SHP77 treated with DMSO at 0.1 percent for 48 hours (cell line): ENCODE data around the gene NRXN3.

Experiments
- DNase-seq: peaks from one replicate; lab custom pipeline; 2025; lab: John Stamatoyannopoulos, UW

The NRXN3 gene

DNA sequence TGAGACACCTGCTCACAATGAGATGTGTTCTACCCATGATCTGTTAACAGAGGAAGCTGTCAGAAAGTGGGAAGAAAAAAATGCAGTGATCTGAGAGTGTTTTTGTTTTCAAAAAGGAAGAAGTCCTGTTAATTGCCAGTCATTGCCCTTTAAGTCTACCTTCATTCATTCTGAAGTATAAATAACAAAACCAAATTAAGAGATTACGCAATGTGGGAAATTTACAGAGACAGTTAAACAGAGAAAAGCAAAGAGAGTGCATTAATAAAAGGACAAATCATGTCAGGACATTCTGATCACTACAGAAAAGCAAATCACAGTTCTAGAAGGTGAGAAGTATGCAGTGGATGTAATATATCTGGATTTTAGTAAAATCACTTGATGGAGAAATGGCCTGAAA is 154.2 kb downstream of the NRXN3 start:
- no peak for DNase-seq

DNA sequence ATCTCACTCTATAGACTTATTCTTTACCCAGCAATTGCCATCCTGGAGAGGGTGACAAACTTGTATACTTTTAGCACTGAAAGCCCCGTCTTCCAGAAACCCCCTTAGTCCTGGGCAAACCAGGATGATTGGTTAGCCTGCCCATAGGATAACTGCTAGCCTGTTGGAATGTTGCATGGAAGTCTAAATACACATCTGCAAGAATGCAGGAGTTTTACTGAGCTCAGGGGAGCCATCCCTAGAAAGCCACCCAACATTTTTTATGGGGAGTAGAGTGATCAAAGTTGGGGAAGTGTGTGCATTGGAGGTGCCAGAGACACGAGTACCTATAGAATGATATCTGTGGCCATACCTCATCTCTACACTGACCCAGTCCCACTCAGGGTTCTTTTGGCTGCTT is 155.7 kb downstream of the NRXN3 start:
- no peak for DNase-seq

DNA sequence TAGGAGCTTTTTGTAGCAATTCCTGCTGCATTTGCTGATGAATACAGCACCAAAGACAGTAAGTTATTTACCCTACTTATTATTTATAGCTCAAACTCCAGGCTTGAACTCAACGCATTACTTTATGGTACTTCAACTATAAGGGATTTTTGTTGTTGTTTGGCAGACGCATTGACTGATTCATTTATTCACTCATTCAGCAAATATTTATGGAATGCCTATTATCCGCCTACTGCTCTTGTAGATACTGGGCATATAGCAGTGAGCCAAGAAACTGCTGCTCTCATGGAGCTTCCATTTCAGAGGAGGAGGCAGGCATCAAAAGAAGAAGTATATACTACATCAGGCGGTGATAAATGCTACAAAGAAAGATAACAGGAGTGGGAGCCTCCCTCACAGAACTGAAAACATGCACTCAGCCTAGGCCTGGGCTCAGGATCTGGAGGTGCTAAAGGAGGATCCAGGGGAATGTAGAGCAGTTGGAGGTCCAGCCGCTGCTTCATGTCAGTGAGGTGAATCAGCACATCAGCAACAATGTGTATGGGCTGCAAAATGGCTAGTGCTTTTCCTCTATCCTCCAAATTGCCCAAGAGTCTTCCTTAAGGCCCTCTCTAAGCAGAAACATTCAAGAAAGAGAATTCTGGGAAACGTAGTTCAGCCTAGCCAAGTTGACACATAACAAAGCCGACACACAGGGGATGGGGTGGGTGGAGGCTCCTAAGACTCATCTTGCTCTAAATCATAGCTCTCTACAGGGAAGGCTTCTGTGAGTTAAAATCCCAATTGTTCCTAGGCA is 157.5 kb downstream of the NRXN3 start:
- DNase-seq = no peak

DNA sequence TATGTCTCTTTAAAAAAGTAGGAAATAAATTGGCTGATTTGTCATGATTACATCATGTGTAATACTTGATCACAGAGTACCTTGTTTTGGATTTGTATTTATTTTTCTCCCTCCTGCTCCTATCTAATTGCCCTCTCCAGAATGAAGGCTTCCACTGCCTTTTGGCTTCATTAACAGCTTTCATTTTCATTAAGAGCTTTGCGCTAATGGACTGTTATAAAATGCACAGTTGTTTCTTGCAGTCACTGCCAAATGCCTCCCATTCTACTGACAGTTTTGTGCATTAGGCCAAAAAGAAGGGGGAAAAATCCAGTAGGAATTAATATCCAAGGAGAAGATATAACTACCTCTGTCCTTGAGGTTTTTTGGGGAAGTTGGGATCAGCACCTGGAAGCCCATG is 159.2 kb downstream of the NRXN3 start:
- DNase-seq = no peak

DNA sequence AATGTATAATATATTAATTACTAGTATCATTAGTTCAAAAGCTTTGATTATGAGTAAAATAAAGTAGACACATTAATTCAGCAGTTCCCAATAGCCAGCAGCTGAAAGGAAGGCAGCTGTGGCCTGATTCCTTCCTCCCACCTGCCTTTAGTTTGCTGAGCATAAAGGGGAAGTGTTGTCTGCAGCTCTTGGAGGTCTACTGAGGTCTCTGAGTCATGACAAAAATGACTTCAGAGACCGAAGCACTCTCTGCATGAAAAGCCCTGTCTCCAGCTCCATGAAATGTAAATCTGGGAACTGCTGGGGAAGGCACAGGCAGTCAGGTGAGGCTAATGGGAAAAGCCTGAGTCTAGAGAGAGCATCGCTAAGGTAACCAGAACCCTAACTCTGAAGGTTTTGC is 165.4 kb downstream of the NRXN3 start:
- no peak for DNase-seq

DNA sequence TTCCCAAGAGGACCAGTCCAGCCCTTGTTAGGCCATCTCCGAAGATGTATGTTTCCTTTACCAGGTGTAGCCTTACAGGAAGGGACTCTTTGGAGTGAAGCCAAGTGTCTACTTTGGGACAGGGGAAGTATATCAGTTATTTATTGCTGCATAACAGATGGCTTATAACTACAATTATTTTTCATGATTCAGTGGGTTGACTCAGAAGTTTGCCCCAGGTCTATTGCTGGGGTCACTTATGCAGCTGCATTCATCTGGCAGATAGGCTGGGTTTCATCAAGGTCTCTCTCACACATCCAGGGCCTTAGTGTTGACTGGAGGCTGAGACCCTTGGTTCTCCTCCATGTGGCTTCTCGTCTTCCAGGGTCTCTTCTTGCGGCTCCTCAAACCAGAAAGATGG is 170.1 kb downstream of the NRXN3 start:
- no peak for DNase-seq

DNA sequence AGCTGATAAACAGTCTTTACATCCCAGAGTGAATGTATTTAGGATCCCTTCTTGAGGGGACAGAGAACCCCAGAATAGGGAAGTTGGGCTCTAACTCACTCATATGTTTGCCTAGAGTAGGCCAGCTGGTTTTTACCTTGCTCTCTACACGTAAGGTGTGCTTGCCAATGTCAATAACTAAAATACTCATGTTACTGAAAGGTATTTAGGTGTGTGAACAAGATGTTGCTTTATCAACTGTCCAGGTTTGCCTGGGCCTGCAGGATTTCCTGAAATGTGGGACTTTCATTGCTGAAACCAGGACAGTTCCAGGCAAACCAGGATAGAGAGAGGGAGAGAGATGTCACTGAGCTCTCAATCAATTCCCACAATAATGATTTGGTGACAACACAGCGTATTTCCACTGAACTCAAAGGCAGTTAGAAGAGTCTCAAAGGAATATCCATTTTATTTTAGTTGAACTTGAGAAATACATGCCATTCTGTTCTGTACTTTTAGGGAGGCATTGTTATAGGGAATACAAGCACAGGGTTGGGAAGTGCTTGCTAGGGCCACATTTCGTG is 171.7 kb downstream of the NRXN3 start:
- no peak for DNase-seq

DNA sequence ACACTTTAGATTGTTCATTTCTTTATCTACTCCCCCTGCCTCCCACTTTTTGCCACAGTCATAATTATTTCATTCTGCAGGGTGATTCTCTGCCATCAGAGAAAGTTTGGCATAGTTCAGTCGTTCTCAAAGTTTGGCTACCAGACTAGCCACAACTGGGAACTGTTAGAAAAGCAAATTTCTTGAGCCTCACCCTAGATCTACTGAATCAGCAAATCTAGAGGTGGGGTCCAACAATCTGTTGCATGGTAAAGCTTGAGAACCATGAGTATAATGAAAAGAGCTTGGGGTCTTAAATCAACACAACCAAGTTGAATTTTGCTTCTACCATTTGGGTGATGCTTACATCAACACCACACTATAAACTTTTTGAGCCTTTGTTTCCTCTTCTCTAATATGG is 172.7 kb downstream of the NRXN3 start:
- DNase-seq = no peak

DNA sequence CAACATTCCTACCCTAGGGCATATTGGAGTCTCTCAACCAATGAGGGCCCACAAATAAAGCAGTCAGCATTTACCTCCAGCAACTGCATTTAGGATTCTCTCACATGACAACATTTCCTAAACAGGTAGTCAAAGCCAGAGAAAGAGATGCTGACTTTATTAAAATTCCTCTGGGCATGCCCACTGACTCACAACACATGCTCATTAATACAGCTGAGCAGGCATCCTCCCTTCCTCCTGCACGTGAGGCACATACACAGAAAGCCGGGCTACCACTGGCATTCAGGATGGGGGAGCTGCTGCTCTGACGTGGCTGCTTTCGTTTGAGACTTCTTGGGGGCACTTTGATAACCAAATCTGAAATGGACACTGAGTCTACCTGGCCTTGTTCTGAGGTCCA is 174.1 kb downstream of the NRXN3 start:
- DNase-seq = no peak

DNA sequence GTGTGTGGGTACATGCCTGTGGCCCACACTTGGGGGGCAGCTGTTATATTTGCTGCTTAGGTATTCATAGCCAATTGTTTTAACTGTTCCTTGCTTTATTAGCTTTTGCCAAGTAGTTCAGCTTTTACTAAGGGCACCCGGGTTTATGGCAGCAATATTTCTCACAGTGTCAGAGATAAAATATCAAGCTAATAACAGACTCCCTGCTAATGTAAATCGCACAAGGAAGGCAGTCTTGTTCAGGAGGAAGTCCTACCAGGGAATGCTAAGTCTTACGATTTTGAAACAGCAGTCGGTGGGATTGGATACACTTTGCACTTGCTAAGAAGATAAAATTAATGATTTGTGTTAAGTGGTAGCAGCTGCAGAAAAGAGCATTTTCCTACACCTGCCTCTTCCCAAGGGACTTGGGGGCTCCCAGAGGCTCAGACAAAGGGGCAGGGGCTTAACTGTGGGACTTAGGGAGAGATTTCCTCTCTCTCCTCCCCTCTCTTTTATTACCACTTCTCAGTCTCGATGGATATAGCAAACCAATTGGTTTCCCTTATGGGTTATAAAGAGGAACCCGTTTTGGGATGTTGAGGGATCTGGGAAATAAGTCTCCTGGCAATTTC is 175.1 kb downstream of the NRXN3 start:
- no peak for DNase-seq

DNA sequence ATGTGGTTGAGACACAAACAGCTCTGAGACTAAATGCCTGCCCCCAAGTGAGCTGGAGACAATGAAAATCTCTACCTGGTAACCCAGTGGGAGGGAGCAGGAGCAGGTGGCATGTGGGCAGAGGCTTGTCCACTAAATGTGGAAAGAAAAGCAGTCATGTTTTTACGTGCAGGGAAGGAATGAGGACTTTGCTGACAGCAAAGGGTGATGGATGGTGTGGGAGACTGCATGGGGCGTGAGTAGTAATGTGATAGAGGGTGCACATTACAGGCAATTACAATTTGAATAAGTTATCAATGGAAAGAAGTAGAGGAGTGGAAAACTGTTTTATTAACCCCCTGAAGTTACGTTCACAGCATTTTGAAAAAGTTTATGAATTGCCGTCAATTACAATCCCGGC is 176.6 kb downstream of the NRXN3 start:
- DNase-seq = no peak

DNA sequence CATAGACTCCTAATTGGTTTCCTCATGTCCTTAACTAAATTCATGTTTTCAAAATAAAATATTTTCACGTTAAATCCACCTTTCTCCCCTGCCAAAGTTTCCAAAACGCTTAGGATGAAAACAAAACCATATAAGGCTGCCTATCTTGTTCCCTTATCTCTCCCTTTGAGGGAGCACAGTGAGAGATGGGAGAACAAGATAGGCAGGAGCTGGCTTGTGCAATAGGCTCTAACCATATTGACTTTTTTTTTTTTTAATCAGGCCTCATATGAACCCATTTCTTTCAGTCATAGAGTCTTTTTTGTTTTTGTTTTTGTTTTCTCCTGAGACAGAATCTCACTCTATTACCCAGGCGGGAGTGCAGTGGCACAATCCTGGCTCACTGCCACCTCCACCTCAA is 184.9 kb downstream of the NRXN3 start:
- no peak for DNase-seq

DNA sequence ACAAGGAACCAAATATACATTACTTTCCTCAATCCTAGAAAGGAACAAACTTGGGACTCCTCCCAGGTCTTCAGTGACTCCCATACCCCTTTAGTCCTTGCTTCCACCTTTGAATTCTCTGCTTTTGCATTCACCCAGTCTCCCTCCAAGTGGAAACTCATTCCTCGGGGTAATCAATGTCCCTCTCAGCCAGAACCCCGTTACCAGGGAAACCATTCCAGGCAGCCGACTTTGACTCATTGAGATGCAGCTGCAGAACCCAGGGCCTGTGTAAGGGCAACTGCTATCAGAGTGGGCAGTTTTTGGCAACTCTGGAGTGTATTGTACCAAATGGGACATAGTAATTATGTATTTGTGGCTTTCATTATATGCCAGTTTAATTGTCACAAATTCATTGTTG is 186.2 kb downstream of the NRXN3 start:
- DNase-seq = no peak

DNA sequence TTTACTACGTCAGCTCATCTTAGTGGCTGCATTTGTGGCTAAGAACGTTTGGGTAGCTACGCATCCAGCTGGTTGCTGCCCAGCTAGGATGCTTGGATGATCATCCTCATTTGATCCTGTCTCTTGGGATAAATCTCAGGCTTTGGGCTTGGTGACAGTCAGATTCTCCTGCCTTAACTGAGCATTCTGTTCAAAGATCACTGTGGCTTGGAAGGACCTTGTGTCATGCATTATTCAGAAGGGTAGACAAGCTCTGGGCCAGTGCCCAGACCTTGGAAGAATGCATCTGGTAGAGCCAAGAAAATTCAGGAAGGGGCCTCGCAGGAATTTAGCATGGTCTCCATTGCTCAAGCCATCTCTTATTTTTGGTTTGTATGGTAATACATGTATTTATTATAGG is 188.4 kb downstream of the NRXN3 start:
- no peak for DNase-seq

DNA sequence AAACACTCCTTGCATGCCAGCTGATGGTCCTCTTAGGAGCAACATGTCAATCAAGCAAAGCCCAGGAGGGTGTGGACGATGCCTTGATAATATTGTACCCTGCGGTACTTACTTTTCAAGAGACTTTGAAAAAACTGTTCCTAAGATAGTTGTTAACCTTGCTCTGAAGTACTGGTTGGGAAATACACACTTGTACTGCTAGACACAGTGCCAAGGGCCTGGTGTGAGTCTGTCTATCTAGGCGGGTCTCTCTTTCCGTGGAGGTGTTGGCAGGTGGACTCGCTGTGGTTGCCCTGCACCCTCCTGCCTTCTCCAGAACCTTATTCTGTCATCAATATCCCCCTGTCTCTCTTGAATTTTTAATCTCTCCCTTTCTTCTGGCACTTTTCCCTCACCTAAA is 189.4 kb downstream of the NRXN3 start:
- no peak for DNase-seq

DNA sequence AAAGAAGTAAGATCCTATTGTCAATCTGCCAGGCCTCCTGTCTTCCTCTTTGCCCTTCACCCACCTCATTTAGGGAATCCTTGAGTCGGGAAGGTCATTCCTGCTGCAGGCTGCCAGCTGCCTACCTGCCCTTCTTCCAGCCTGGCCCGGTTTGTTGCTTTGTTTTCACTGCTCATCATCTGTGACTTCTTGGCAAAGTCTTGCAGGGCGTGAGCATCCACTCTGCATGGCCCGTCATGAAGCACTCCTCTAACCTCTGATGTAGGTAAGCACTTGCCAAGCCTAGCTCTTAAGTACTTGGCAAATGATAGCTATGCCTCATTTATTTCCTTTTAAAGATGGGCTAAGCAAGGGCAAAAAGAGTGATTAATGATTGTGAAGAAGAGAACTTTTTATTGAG is 192.8 kb downstream of the NRXN3 start:
- no peak for DNase-seq

DNA sequence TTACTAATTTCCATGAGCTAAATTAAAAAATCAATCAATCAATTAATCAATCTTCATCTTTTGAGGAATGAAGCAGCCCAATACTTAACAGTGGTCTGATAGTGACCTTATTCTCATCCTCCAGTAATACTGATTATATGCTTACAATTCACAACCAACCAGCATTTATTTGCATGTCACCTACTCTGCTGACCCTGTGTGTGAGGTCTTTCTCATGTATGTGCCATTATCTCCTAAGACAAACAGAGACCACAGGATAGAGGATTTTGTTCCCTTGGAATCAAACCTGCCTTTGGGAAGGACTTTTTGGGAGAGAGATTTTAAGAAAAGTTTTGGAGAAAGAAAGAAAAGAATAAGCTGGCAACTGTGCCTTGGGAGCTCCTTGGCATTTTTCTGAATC is 197.2 kb downstream of the NRXN3 start:
- DNase-seq = no peak

DNA sequence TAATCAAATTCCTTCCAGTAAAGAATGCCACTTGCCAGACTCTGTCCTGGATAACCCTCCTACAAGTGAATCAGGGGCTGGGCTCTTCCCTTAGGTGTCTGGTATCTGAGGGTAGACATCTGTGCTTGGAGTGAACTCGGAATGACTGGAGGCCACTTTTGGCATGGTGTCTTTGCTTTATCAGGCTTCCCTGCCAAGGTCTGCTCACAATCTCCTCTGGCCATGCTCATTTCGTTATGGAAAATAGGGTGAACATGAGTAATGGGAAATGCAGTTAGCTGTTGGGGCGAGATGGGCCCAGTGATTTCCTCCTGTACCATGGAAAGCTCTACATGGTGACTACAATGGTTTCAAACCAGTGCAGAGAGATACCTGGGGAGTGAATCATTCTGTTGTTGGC is 212.9 kb downstream of the NRXN3 start:
- DNase-seq = no peak

DNA sequence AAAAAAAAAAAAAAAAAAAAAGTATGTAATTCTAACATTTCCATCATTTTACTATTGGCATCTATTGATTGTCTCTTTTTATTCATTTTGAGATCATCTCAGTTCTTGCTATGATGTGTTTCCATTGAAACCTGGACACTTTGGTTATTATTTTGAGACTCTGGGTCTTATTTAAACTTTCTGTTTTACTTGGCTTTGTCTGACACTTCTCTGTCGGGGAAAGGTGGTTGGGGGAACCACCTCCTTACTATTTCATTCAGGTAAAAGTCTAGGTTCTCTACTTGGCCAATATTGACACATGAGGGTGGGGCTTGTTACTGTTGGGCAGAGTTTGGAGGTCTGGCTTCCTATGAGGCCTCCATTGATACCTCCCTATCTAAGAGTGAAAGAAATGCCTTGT is 228.0 kb downstream of the NRXN3 start:
- DNase-seq = no peak

DNA sequence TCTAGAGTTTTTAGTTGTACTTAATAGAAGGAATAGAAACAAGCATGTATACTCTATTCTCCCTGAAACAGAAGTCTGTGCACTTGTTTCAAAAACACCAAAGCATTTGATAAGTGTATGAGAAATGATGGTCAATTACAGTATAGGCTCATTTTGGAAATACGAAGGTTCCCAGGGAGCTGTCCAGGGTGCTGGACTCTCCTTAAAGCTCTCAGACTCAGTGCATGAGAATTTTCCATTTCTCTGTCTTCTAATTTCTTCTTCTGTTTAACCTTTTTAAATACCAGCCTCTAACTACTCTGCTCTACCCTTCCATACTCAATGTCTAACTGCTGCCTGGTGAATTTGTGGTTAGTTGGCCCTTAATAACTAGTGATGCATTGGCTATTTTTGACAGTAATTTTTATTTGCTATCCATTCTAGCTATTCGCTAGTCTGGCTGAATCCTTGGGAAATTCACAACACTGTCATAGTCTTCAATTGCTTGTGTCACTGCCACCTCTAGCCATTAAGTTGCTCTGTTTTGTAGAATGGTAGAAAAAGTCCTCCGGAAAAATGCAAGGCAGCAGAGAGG is 229.2 kb downstream of the NRXN3 start:
- DNase-seq = no peak

DNA sequence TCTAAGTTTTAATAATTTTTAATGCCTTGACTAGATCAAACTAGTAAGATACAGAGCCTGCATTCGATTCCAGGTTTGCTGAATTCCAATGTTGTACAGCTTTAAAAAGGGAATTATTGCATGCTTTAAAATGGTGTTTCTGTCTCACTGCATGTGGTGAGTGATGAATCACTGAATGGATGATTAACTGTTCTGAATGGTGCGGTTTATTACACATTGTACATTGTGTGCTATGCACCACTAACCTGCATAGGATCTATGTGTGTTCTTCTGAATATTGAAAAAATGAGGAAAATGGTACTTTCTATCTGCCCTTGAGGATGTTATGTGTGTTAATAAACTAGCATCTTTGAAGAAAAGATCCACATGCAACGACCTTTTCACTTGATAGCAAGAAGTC is 231.7 kb downstream of the NRXN3 start:
- no peak for DNase-seq

DNA sequence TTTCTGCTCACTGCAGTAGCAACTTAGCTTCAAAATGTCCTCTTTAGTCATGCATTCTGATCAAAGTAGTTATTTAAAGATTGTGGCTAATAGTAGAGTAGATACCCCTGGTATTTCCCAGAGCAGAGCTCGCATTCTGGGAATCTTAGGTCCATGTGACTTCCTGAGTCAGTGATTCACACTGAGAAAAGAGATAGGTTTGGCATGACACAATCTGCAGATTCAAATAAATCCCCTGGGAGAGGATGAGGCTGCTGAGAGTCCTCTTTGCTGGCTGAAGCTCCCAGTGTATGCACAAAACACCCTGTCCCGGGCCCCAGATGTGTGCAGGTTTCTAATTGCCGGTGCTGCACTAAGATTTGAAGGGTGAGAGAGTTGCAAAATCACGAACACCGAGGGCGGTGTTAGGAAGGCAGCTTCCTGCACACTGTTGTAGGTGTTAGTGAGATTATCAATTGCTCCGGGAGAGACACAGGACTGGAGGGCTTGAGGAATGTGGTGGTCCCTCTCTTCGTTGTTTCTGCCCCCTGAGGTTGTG is 233.2 kb downstream of the NRXN3 start:
- DNase-seq = no peak
